Neural cell (in vitro differentiated cells): Measurements from ENCODE around the gene TAF1B. TPM values are rescaled to one million over a fixed set of nuclear protein-coding genes. Genes with fewer than 3 reads are reported as not detected.

Source experiments
- H2AFZ ChIP-seq: fragments of 200-600, 300-800 bp; sonication (generic), shearing (Covaris generic); 2 replicates; pipeline ENCODE4 v1.6.0; 2014; ENCODE audit warnings: low read depth, mild to moderate bottlenecking, antibody characterized with exemption, low read length, moderate library complexity
- H3F3A ChIP-seq: fragments of 200-600 bp; shearing (Covaris generic); 2 replicates; pipeline ENCODE4 v1.6.1; 2016; ENCODE audit warnings: mild to moderate bottlenecking, moderate library complexity, mixed read lengths, antibody characterized with exemption, low read length; ENCODE audit not compliant: insufficient read depth, poor library complexity, severe bottlenecking
- H3K27ac ChIP-seq: fragments of 200-600, 300-800 bp; sonication (generic), shearing (Covaris generic); 2 replicates; pipeline ENCODE4 v1.5.1; 2014; ENCODE audit warnings: mild to moderate bottlenecking, low read length, moderate library complexity
- H3K27me3 ChIP-seq: fragments of 300-800, 200-600 bp; sonication (generic), shearing (Covaris generic); 2 replicates; pipeline ENCODE4 v1.6.0; 2014; ENCODE audit warnings: mild to moderate bottlenecking, low read depth, low read length, moderate library complexity; ENCODE audit not compliant: insufficient read depth
- H3K36me3 ChIP-seq: fragments of 300-800, 200-600 bp; sonication (generic), shearing (Covaris generic); 2 replicates; pipeline ENCODE4 v1.5.1; 2014; ENCODE audit warnings: mild to moderate bottlenecking, antibody characterized with exemption, low read length, moderate library complexity; ENCODE audit not compliant: insufficient read depth
- H3K4me2 ChIP-seq: fragments of 300-800, 200-600 bp; sonication (generic), shearing (Covaris generic); 2 replicates; pipeline ENCODE4 v1.6.0; 2014; ENCODE audit warnings: mild to moderate bottlenecking, low read length
- H3K4me3 ChIP-seq: fragments of 300-800, 200-600 bp; sonication (generic), shearing (Covaris generic); 2 replicates; pipeline ENCODE4 v1.5.1; 2014; ENCODE audit warnings: mild to moderate bottlenecking, low read length, moderate library complexity
- H3K79me2 ChIP-seq: fragments of 200-600 bp; shearing (Covaris generic); replicated peaks from 2 replicates; pipeline ENCODE4 v1.6.0; 2014; ENCODE audit warnings: mild to moderate bottlenecking, low read length, moderate library complexity; ENCODE audit not compliant: insufficient read depth
- H3K9ac ChIP-seq: fragments of 300-800, 200-600 bp; sonication (generic), shearing (Covaris generic); 2 replicates; pipeline ENCODE4 v1.6.1; 2016; ENCODE audit warnings: mild to moderate bottlenecking, low read length, mixed read lengths
- H3K9me2 ChIP-seq: fragments of 200-600 bp; shearing (Covaris generic); 2 replicates; pipeline ENCODE4 v1.6.1; 2016; ENCODE audit warnings: mild to moderate bottlenecking, low read length, mixed read lengths; ENCODE audit not compliant: insufficient read depth
- H3K9me3 ChIP-seq: fragments of 200-600, 300-800 bp; sonication (generic), shearing (Covaris generic); 2 replicates; pipeline ENCODE4 v1.6.1; 2016; ENCODE audit warnings: mild to moderate bottlenecking, mixed run types, low read length, moderate library complexity, mixed read lengths
- H4K20me1 ChIP-seq: fragments of 200-600 bp; shearing (Covaris generic); 2 replicates; pipeline ENCODE4 v1.6.1; 2016; ENCODE audit warnings: mild to moderate bottlenecking, mixed run types; ENCODE audit not compliant: insufficient read depth
- EP300 ChIP-seq: fragments of 450-650 bp; conservative IDR thresholded peaks from 2 replicates; pipeline ENCODE4 v1.6.1; 2014; ENCODE audit warnings: antibody characterized with exemption, mild to moderate bottlenecking, moderate library complexity; ENCODE audit not compliant: poor library complexity, severe bottlenecking
- EZH2 ChIP-seq: fragments of 200-600, 300-800 bp; shearing (Covaris generic), sonication (generic); IDR thresholded peaks from 2 replicates; pipeline ENCODE4 v1.6.1; 2014; ENCODE audit warnings: antibody characterized with exemption, low read length, borderline replicate concordance, mild to moderate bottlenecking; ENCODE audit not compliant: insufficient read depth, poor library complexity, severe bottlenecking
- MXI1 ChIP-seq: fragments of 450-650 bp; conservative IDR thresholded peaks from 2 replicates; pipeline ENCODE4 v1.6.1; 2014; ENCODE audit warnings: antibody characterized with exemption, mild to moderate bottlenecking; ENCODE audit not compliant: poor library complexity, severe bottlenecking
- POLR2AphosphoS5 ChIP-seq: IDR thresholded peaks from 2 replicates; pipeline ENCODE4 v1.6.1; 2012
- RAD21 ChIP-seq: fragments of 450-650 bp; conservative IDR thresholded peaks from 2 replicates; pipeline ENCODE4 v1.6.1; 2014; ENCODE audit warnings: antibody characterized with exemption, mild to moderate bottlenecking, moderate library complexity
- SMC3 ChIP-seq: fragments of 450-650 bp; conservative IDR thresholded peaks from 2 replicates; pipeline ENCODE4 v1.6.1; 2014; ENCODE audit warnings: antibody characterized with exemption, mild to moderate bottlenecking, moderate library complexity; ENCODE audit not compliant: poor library complexity
- TAF1 ChIP-seq: IDR thresholded peaks from 2 replicates; pipeline ENCODE4 v1.6.1; 2012; ENCODE audit warnings: low read depth
- polyA plus RNA-seq: library from polyadenylated mRNA; depleted of rRNA; stranded (reverse); fragments of >200 nt; gene quantifications from 2 replicates; pipeline ENCODE4 v1.2.3, GENCODE V29; 2014
- TF ChIP-seq, protein P1 (sequence below): fragments of 450-650 bp; IDR thresholded peaks from 2 replicates; pipeline ENCODE4 v1.5.1; 2014; ENCODE audit warnings: antibody characterized with exemption, mild to moderate bottlenecking, moderate library complexity; ENCODE audit not compliant: poor library complexity, severe bottlenecking
- TF ChIP-seq, protein P2 (sequence below): IDR thresholded peaks from 2 replicates; pipeline ENCODE4 v1.6.1; 2012; ENCODE audit warnings: borderline replicate concordance

TAF1B gene
- polyA plus RNA-seq, 1 donor from 2014 or later = 11.2 TPM

DNA sequence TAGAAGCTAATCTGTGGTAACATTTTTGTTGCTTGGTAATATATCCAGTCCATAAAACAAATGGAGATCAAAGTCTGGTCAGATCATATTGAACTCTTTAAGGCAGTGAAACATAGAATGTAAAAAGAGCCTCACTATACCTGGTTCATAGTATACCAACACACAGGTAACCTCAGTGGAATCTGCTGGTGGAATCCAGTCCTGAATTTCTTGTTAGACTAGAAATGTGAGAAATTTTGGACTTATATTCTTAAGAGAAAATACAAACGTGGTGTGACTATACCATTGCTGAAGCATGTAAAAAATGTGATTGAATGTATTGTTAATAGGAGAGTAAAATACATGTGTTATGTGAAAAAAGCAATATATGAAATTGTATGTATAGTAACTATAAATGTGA, 62.1 kb downstream of the TAF1B start:
- Histone ChIP-seq H3K9ac (no peak overlapping the region), H3K27ac (no peak overlapping the region)
- TF ChIP-seq SMC3 = no peak
- TF ChIP-seq TAF1 = no peak
- TF ChIP-seq POLR2AphosphoS5 = no peak
- TF ChIP-seq EZH2 = no peak
- no peak for TF ChIP-seq MXI1
- TF ChIP-seq RAD21 = no peak
- TF ChIP-seq EP300 = no peak
- TF ChIP-seq, protein P1, sequence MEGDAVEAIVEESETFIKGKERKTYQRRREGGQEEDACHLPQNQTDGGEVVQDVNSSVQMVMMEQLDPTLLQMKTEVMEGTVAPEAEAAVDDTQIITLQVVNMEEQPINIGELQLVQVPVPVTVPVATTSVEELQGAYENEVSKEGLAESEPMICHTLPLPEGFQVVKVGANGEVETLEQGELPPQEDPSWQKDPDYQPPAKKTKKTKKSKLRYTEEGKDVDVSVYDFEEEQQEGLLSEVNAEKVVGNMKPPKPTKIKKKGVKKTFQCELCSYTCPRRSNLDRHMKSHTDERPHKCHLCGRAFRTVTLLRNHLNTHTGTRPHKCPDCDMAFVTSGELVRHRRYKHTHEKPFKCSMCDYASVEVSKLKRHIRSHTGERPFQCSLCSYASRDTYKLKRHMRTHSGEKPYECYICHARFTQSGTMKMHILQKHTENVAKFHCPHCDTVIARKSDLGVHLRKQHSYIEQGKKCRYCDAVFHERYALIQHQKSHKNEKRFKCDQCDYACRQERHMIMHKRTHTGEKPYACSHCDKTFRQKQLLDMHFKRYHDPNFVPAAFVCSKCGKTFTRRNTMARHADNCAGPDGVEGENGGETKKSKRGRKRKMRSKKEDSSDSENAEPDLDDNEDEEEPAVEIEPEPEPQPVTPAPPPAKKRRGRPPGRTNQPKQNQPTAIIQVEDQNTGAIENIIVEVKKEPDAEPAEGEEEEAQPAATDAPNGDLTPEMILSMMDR = no peak
- TF ChIP-seq, protein P2, sequence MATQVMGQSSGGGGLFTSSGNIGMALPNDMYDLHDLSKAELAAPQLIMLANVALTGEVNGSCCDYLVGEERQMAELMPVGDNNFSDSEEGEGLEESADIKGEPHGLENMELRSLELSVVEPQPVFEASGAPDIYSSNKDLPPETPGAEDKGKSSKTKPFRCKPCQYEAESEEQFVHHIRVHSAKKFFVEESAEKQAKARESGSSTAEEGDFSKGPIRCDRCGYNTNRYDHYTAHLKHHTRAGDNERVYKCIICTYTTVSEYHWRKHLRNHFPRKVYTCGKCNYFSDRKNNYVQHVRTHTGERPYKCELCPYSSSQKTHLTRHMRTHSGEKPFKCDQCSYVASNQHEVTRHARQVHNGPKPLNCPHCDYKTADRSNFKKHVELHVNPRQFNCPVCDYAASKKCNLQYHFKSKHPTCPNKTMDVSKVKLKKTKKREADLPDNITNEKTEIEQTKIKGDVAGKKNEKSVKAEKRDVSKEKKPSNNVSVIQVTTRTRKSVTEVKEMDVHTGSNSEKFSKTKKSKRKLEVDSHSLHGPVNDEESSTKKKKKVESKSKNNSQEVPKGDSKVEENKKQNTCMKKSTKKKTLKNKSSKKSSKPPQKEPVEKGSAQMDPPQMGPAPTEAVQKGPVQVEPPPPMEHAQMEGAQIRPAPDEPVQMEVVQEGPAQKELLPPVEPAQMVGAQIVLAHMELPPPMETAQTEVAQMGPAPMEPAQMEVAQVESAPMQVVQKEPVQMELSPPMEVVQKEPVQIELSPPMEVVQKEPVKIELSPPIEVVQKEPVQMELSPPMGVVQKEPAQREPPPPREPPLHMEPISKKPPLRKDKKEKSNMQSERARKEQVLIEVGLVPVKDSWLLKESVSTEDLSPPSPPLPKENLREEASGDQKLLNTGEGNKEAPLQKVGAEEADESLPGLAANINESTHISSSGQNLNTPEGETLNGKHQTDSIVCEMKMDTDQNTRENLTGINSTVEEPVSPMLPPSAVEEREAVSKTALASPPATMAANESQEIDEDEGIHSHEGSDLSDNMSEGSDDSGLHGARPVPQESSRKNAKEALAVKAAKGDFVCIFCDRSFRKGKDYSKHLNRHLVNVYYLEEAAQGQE = no peak

DNA sequence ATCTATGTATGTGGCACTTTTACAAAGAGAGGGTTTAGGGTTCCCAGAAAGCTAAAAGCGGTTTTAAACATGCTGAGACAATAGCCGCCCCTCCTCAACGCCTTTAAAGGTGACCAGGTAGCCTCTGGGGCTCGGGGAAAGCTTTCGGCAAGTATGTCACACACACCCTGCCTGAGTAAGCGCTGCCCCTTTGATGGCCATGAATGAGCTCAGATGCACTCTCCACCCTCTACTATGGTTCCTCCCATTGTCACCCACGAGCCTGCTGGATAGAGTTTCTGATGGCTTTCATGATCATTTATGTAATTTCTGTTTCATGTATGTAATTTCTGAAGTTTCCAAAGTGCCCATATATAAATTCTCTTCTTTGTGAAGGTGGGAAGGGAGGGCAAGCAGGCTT, 64.1 kb downstream of the TAF1B start:
- no peak overlapping the region for H3K4me2 ChIP-seq
- TF ChIP-seq RAD21 (no peak), EZH2 (no peak), SMC3 (no peak), MXI1 (no peak), POLR2AphosphoS5 (no peak), EP300 (no peak), TAF1 (no peak)
- TF ChIP-seq, protein P2 = no peak
- TF ChIP-seq, protein P1 = no peak
- H3K4me3 ChIP-seq = no peak overlapping the region
- H3K27me3 ChIP-seq = no peaks in the 10 kb centered on the region
- H4K20me1 ChIP-seq = no peaks in the 10 kb centered on the region
- no peak overlapping the region for H2AFZ ChIP-seq
- H3K36me3 ChIP-seq = no peaks in the 10 kb centered on the region
- H3K27ac ChIP-seq = no peak overlapping the region
- H3K9ac ChIP-seq = no peak overlapping the region
- no peaks in the 10 kb centered on the region for H3K9me2 ChIP-seq
- no peaks in the 10 kb centered on the region for H3K9me3 ChIP-seq
- no peaks in the 10 kb centered on the region for H3K79me2 ChIP-seq
- no peaks in the 10 kb centered on the region for H3F3A ChIP-seq

More for the DNA sequence above, 62.1 kb downstream of the TAF1B start:
- Histone ChIP-seq H3K27me3 (no peaks in the 10 kb centered on the region), H3K36me3 (no peaks in the 10 kb centered on the region), H3K4me3 (no peak overlapping the region), H3K9me3 (no peaks in the 10 kb centered on the region), H4K20me1 (no peaks in the 10 kb centered on the region), H3K4me2 (no peak overlapping the region), H2AFZ (no peak overlapping the region), H3K79me2 (no peaks in the 10 kb centered on the region), H3K9me2 (no peaks in the 10 kb centered on the region), H3F3A (no peaks in the 10 kb centered on the region)
